ENCODE data around the gene NUCKS1.
A peak's percentile ranks its signal among the peaks of the same experiment; 100 is the strongest.
"Not testable (repeated sequence)": the region's sequence is repeated elsewhere in the genome, so short reads cannot be mapped to it uniquely, and the experiment has no call there.

Gene NUCKS1

DNA sequence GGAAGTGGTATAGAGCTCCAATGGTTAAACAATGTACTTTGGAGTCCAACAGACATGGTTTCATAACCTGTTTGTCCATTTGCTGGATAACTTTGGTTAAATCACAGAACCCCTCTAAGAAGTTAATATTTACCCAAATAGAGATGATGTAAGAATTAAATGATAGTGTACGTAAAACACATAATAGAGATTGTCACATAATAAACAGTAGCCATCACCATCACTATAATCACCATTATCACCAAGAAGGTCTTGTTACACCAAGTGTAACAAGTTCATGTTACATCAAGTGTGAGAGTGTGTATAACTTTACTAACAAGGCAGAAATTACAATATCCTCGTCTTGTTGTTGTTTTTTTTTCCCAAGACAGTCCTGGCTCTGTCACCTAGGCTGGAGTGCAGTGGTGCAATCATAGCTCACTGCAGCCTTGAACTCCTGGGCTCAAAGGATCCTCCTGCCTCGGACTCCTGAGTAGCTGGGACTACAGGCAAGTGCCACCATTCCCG lies 23.3 kb downstream of the NUCKS1 start:
- no peak for DNase-seq

DNA sequence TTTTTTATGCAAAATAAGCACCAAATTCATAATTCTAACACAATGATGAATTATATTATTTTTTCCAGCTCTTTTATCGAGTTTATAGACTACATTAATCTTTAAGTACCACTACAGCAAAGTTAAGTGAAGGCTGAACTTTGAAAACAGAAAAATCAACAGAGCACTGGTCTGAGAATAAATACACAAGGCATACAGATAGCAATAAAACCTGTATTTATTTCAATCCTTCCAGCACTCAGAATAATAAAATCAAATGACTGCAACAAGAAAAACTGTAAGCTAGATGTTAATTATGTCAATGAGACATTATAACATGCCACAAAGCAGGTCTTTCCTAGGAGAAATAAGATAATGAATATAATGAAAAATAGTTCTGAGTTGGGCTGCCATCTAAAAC lies 24.5 kb downstream of the NUCKS1 start:
- DNase-seq, result no peak

DNA sequence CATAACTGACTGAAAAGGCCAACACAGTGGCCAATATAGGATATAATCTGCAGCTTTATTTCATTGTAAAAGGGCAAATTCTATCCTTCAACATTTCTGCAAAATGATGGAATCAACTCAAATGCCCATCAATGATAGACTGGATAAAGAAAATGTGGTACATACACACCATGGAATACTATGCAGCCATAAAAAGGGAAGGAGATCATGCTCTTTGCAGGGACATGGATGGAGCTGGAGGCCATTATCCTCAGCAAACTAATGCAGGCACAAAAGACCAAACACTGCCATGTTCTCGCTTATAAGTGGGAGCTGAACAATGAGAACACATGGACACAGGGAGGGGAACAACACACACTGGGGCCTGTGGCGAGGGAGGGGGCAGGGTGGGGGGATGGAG lies 29.2 kb downstream of the NUCKS1 start:
- DNase-seq, result not testable (repeated sequence)

DNA sequence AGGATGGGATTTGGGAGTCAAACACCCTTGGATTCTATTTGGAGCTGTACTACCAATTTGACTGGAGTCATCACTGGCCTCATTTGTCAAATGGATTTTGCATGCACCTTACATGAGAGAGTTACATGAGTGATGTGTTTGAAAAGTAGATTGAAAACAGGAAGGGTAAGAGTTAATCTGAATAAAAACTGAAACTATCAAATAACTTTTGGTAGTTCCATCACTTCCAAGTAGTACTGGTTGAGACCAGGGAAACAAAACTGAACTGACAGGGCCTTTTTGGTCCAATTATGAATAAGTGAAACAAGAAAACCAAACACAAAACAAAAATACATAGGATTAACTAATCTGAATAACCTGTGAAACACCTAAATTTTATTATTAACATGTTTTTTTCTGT lies 30.2 kb downstream of the NUCKS1 start:
- DNase-seq, result no peak

DNA sequence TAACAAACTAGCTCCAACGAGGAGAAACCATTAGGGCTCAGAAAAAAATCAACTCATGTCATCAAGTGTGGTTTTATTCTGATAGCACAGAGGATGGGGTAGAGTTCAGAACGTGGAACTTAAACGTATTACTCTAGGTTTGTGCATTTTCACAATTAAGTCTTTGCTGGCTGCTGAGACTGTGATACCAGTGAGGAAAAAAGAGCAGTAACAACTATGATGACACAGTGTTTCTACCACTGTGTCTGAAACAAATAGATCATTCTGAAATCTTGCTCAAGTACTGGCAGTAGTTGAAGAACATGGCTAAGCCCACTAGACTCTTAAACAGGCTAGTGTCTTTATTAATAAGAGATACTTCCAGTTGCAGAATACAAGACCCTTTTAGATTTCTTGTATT lies 31.0 kb downstream of the NUCKS1 start:
- DNase-seq, result no peak

DNA sequence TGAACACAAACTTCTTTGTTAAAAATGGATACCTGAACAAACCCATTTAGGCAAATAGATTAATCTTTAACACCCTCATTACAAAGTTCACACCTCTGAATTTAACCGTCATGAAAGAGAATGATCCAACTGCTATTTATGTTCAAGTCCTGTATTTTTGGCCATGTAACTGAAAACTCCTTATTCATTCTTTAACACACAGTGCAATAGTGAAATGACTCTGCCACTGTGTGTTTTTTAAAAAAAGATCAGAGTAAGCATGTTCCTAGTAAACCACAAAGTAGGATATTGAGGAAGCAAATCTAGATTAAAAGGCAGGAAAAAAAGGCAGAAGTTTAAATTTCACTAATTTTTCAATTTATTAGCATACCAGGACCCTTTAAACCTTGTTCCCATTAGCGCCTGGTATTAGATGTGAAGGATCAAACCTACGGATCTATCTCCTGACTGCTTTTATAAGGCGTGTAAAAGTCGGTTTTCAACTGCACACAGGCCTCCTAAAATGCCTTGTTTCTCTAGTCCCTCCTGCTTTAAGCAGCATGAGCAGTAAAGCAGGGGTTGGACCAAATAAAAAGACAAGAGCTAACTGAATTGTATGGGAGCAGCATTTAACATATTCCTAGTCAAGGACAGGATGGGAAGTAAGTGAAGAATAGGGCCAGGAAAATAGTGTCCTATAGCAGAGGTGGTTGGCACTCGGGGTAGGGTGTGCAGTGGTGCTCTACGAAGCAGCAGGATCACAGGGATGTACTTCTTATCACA lies 33.4 kb downstream of the NUCKS1 start:
- DNase-seq, result no peak

DNA sequence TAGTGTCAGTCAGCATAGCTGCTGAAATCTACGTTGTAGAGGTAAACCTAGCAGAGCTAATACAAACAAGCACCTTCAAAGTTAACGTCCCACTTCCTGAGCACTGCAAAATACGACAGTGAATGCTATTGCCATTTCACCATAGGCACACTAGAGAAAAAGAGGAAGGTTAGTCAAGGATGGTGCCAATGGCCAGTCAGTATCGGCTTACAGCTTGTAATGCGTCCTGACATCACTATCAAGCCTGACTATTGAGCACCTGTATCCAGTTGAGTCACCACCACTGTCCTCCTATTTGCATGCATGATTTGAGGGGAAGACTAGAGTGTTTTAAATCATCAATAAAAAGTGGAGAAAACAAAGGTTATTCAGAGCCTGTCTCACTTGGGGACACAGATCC lies 34.4 kb downstream of the NUCKS1 start:
- no peak for DNase-seq

DNA sequence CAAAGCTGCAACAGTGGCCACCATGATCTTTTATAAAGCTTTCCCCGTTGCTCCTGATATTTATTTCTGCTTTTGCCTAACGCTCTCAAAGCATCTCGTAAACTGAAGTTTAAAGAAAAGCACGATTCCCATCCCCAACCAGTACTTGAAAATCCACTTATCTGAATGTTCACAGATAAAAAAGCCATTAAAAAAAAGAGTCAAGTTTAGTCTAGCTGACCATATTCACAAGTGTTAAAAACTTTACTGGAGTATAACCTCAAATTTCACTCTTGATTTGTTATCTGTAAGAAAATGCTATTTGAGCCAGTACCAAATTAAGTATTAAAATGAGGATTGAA lies 35.1 kb downstream of the NUCKS1 start:
- DNase-seq, result no peak

DNA sequence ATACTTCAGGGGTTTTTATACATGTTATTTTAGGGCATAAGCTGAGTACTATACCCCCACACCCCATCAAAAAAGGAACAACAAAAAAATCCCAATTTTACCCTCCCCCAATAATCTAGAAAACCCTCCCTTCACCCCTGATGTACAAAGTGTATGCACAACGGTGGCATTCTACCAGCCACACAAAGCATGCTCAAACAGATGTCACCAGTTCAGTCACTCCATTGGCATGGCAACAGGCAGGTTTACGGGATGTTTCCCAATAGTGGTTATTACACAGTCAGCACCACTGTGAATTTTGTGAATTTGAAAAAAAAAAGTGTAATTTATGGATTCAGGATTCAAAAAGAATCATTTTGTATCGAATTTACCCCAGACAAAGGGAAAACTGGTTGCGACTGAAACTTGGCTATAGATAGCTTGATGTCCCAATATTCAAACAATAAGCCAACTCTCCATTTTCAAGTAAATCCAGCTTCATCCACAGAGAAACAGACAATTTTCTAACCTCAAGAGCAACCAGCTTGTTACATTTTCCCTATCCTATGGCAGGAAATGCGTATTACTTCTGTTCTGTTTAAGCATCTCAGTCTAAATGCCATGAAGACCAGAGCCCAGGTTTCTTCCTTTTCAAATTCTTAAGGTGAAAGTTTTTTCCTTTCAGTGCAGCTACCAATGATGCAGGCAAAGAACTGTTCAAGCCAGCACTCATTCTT lies 35.6 kb downstream of the NUCKS1 start:
- DNase-seq, result no peak

DNA sequence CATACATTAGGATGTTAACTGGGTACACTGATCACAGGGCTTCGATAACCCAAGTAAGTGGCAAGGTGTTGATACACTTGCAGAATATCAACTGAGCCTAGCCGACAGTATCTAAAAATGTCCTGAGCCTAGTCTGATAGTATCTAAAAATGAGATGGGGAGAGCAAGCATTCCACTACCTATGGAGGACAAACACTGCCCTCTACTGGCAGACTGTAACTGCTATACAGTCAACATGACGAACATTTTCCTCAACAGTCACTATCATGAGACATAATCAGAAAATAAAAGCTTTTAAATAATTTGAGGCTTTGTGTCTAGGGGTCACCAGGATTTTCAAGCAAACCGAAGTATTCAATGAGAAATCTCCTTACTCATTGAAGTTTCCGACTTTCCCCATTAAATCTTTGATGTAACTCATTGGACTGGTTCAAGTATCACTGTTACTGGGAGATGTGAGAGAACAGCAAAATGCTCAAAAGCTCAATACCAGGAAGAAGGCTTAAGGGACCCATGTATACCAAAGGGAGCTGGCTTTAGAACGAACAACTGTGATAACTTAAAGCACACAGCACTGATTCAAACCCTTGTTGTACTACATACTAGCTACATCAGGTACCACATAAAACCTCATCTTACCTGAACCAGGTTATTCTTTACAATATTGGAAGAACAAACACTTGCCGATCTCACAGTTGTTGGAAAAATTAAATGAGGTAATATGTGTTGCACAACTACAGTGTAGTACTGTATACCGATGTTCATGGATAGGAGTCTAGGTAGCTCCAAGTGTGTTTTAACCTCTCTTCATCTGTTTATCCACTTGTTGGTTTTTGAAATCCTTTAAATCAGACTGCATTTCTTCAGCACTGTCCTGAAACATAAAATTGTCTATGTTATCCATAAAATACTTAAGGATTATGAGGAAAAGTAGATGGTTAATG lies 38.6 kb downstream of the NUCKS1 start:
- peak in 1 of 2 donors; percentile 86 for DNase-seq

DNA sequence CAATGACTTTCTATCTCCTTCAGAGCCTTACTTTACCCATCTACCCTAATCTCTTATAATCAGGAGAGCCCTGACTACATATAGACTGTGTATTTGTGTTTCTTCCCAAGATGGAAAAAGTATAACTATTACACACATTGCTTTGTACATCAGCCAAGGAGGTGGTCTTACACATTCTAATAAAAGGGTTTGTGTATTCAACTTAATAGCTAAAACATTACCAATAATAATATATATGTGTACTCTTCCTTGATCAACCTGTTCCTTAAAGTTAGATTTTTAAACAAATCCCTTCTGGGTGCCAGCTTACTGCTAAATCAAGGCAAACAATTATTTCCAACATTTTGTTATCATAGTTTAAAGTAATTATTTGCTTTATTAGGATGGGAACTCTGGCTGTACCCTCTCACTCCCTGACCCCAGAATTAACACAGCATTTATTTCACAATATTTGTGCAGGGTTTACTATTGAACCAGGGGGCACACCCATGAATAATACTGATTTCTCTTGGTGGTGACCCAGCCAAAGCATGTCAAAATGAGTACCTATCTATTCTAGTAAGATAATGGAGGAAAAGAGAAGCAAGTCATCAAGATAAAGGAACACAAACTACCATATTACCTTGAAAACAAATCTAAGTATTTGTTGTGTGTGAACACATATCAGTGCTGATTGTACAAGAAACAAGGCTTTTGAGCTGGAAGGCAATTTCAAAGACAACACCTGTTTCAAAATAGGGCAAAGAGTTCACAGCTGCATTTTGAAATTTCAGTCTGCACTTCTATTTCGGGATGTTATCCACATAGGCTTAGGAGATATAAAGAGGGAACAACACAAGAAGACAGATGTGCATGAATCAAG lies 39.5 kb downstream of the NUCKS1 start:
- DNase-seq, result no peak

DNA sequence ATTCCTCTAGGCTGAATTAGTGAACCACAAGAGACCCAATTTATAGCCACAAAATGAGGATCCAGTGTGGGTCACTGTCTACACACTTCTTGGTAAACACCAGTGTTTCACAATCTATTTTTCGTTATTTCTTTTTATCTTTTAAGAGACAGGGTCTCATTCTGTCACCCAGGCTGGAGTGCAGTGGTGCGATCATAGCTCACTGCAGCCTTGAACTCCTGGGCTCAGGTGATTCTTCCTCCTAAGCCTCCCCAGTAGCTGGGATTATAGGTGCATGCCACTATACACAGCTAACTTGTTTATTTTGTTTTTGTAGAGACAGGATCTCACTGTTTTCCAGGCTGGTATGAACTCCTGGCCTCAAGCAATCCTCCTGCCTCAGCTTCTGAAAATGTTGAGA lies 40.3 kb downstream of the NUCKS1 start:
- DNase-seq, result no peak

DNA sequence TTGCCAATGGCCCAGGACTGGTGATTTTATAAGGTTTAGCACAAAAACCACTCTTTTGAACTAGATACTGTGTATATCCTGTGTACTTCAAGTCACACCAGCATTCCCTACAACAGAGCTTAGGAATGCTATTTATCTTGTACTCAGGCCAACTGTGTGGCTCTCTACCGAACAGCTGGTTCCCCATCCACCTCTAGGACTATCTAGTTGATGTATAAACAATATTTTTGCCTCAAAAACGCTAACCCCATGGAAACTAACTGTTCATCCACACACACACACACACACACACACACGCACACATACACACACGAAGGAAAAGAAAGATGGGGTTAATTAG lies 41.0 kb downstream of the NUCKS1 start:
- no peak for DNase-seq

DNA sequence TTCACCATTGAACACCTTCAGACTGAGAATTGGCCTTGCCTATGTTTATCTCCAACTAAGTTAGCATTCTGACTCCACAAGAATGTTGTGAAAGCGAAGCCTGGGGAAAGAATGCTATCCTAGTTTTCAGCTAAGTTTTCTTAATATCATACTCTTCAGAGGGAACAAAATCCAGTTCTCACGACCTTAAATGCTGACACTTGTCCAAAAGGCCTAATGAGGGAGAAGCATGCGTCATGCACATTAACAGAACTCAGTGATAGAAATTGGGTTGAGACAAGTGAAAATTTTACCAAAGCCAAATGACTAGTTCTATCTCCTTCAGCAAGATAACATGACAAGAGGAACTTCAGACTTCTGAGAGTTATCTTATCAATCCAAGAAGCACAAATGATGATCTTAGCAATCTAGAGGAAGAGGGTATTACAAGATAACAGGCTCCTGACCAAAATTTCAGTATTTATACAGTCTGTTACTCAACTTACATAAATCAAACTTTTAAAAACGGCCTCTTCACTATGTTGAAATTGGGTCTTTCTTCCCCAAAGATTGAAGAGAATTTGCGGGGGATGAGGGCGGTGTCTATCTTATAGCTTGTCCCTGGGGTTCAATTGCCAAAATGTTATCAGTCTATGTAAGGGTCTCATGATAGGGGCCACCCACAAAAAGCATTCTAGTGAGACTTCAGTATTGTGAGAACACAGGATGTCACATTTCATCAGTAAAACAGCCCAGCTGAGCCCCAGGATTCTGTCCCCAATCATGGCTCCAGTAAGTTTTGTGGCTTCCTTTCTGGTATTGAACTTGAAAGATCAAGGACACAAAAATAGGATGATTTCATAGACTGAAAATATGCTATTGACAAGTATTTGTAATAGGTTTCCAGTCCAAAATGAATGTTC lies 43.1 kb downstream of the NUCKS1 start:
- DNase-seq, result peak in 1 of 2 donors; percentile 35

DNA sequence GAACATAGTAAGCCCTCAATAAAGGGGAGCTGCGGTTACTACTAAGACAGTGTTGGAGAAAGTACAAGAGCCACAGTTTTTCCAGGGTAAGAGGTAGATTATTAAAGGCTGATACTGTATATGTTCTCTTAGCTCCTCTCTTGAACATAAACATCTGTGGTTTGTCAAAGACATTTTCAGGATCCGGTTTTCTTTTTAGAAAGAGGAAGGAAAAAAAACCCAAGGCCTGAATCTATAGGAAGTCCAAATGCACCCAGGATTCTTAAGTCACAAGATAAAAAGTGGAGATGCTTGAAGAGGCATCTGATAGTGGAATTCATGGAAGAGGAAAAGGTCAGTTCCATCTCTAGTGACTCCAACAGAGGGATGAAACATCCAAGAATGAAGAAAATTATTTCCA lies 45.1 kb downstream of the NUCKS1 start:
- DNase-seq, result peak in 1 of 2 donors; percentile 37

DNA sequence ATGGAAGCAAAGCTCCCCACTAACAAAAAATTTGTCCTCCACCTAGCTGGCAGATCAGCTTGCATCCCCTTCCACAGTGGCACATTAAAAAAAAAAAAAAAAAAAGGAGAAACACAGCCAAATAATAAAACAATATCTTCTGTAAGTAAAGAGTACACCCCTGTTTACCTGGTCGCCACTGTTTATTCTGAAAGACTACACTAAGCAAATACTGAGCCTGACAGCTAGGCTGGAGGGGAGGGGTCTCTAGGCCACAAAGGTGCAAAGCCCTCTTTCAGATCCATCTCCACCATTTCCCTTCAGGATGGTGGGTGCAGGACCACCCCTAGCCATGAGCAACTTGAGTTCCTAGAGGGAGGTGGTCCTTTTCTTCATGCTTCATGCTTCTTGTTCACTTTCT lies 46.9 kb downstream of the NUCKS1 start:
- DNase-seq, result no peak

DNA sequence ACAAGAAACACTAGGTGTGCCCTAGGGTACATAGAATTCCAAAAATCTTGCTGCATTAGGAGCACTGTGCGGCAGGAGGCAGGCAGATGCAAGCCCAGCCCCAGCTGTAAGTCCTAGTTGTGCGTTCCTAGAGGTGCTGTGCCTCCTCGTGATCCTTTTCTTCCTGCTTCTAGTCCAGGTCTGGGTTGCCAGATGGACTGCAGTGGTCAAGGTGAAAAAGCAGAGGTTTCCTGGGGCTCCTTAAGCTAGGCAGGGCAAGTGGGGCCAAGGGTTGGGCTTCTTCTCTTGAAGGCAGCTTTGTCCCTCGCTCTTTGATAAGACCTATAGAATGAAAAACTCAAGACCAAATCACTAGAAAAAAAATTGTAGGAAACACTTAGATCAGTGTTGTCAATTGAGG lies 48.1 kb downstream of the NUCKS1 start:
- no peak for DNase-seq

DNA sequence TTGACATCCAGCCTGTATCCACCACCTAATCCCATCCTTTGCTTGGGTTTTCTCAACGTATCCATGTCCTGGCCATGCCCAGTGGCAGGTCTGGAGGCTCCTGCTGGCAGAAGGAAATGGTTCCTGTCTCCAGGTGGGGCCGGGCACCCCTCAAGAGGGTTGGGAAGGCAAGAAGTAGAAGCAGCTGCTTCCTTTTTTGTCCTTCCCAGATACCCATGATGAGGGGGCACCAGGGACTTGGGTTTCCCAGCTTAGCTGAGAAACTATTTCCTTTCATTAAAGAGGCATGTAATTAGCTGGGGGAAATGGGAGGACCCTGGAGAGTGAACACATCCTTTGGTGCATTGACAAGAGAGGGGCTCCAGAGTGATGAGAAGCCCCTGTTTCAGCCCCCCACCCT lies 48.6 kb downstream of the NUCKS1 start:
- no peak for DNase-seq

DNA sequence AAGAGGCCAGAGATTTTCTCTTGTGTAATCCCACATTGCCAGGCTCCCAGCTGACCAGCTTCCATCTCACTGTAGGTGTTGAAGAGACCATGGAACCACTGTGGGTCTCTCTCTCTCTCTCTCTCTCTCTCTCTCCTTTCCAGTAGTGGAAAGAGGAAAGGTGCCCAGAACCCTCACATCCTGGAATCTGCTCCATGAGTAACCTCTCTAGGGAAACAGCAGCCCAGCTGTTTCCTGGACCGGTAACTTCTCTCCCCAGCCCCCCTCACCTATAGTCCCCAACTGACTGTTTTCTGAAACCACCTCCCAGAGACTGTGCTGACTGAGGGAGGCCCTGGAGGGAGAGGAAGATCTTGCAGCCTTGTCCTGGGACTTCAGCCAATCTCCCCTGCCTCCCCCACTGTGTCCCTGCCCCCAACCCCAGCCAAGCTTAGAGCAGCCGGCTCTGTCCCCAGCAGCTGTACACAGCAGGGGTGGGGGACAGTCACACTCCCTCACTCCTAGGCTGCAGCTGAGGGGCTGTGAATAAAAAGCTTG lies 49.0 kb downstream of the NUCKS1 start:
- DNase-seq, result peak in 1 of 2 donors; percentile 68

DNA sequence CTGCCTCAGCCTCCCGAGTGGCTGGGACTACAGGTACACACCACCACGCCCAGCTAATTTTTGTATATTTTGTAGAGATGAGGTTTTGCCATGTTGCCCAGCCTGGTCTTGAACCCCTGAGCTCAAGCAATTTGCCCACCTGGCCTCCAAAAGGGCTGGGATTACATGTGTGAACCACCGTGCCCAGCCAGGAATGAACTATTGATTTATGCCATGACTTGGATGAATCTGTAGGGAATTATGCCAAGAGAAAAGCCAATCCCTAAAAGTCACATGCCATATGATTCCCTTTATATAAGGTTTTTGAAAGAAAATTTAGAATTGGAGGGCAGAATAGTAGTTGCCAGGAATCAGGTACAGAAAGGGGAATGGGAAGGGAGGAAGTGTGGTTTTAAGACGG lies 50.6 kb downstream of the NUCKS1 start:
- no peak for DNase-seq

DNA sequence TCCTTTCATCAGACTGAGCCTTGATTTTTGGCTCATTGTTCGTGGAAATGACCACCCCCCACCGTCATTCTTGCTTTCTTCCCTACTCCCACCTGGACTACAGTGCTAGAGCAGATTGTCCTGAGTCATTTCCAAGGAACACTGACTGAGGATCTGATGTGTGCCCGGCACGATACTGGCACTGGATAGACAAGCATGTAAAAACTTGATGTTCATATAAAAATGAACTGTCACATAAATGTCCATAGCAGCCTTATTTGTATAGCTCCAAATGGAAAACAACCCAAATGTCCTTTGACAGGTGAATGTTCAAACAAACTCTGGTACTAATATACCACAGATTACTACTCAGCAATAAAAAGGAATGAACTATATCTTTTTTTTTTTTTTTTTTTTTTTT lies 51.1 kb downstream of the NUCKS1 start:
- no peak for DNase-seq
